ENCODE results near the gene ITIH2.
"Not testable (repeated sequence)": the region's sequence is repeated elsewhere in the genome, so short reads cannot be mapped to it uniquely, and the experiment has no call there.

The ITIH2 gene

DNA sequence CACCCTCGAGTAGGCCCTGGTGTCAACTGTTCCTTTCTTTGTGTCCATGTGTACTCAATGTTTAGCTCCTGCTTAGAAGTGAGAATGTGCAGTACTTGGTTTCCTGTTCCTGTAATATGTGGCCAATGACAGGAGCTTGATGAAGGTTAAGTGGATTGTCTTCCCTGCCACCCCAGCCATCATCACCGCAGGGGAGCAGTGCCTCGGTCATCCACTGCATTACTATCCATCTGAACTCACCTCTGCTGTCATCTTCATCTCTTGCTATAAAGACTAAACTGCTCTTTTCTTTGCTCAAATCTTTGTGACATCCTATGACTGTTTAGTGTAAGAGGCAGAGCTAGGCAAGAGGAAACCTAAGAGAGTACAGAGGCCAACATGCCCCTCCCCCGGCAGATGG, 15.6 kb downstream of the ITIH2 start:
- no peak for DNase-seq (ENCODE audit: low read depth)
- TF ChIP-seq, protein P1, sequence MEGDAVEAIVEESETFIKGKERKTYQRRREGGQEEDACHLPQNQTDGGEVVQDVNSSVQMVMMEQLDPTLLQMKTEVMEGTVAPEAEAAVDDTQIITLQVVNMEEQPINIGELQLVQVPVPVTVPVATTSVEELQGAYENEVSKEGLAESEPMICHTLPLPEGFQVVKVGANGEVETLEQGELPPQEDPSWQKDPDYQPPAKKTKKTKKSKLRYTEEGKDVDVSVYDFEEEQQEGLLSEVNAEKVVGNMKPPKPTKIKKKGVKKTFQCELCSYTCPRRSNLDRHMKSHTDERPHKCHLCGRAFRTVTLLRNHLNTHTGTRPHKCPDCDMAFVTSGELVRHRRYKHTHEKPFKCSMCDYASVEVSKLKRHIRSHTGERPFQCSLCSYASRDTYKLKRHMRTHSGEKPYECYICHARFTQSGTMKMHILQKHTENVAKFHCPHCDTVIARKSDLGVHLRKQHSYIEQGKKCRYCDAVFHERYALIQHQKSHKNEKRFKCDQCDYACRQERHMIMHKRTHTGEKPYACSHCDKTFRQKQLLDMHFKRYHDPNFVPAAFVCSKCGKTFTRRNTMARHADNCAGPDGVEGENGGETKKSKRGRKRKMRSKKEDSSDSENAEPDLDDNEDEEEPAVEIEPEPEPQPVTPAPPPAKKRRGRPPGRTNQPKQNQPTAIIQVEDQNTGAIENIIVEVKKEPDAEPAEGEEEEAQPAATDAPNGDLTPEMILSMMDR (IDR thresholded peaks at IDR 0.05; ENCODE audit: control insufficient read depth, extremely low read depth, insufficient read depth) = no peak
- no peak overlapping the region for H3K4me3 ChIP-seq (ENCODE audit: low read depth, low read length)

DNA sequence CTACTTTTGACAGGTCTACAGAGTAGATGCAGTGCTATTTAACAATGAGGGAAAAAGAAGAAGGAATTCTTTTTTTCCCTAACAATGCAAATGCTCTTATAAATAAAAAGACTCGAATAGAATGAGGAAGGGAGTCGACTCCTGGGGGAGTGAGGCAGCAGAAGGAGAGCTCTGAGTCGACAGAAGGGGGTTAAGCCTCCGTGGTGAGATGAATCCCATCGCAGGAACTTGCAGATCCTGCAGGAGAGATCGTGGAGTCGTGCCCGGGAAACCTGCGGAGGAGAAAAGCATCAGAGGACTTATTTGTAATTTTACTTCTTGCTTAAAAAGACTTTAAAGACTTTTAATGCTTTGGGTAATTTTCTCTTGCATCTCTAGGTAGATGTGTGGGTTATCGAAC, 17.4 kb downstream of the ITIH2 start:
- TF ChIP-seq, protein P1 (IDR thresholded peaks at IDR 0.05; ENCODE audit: control insufficient read depth, extremely low read depth, insufficient read depth) = no peak
- no peak for DNase-seq (ENCODE audit: low read depth)
- no peak overlapping the region for H3K4me3 ChIP-seq (ENCODE audit: low read depth, low read length)

DNA sequence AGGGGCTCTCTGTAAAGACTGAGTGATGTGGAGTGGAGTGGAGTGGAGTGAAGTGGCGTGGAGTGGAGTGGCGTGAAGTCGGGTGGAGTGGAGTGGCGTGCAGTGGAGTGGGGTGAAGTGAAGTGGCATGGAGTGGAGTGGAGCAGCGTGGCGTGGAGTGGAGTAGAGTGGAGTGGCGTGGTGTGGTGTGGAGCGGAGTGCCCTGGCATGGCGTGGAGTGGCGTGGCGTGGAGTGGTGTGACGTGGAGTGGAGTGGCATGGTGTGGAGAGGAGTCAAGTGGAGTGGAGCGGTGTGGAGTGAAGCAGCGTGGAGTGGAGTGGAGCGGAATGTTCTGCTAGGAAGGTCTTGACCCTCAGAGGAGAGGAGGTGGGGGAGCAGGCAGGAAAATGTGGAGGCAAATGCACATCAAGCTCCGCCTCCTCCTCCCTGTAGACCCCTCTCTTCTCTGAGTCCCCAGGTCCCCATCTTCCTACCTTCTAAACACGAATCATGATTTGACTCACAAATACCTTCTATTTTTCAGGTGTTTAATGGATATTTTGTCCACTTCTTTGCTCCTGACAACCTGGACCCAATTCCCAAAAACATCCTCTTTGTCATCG, 19.9 kb downstream of the ITIH2 start:
- TF ChIP-seq, protein P1 (IDR thresholded peaks at IDR 0.05; ENCODE audit: control insufficient read depth, extremely low read depth, insufficient read depth) = no peak
- H3K4me3 ChIP-seq (ENCODE audit: low read depth, low read length) = no peak overlapping the region
- no peak for DNase-seq (ENCODE audit: low read depth)

DNA sequence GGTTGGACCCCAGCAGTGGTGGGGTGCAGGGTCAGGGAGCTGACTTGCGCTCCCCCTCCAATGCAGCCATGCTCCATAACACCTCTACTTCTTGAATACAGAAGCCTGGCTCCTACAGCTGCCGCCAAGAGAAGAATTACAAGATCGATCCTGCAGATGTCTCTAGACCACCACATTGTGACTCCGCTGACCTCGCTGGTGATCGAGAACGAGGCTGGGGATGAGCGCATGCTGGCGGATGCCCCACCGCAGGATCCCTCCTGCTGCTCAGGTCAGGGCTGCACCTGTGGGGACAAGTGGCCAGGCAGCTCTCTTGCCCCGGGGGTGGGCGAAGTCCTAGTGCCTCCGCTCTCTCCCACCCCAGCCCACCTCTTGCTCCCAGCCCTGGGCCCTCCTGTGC, 31.7 kb downstream of the ITIH2 start:
- no peak for DNase-seq (ENCODE audit: low read depth)
- H3K4me3 ChIP-seq (ENCODE audit: low read depth, low read length) = no peak overlapping the region
- TF ChIP-seq, protein P1 (IDR thresholded peaks at IDR 0.05; ENCODE audit: control insufficient read depth, extremely low read depth, insufficient read depth) = no peak

DNA sequence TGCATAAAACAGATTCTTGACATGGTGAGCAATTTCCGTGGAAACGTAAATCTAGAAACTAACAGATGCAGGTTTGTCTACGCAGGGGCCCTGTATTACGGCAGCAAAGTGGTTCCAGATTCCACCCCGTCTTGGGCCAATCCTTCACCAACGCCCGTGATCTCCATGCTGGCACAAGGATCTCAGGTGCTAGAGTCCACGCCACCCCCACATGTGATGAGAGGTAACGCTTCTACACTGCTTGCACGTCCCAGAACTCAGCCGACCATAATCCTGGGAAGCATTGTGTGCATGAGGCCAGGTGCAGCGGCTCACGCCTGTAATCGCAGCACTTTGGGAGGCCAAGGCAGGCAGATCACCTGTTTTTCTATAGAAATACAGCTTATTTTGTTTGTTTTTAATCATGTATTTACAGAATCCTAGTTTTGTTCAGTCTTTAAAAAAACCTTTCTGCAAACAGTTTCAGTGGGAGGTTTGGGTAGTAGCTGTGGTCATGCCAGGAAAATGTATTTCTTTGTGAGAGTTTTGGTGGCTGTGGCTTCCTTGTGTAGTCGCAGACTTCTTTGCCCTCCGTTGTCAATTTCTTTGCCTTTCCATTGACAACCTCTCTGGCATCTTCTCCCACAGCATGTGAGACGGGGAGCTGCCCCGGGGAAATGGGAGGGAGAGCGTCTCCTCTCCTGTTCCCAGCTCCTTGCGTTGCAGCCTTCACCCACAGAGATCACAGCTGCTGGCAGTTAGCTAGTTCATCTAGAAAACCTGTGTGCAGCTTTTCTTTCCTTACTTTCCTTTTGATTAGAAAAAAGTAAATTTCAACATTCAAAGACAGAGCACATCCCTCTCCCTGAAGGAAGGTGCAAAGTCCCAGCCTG, 35.7 kb downstream of the ITIH2 start:
- TF ChIP-seq, protein P1 (IDR thresholded peaks at IDR 0.05; ENCODE audit: control insufficient read depth, extremely low read depth, insufficient read depth) = no peak
- no peak overlapping the region for H3K4me3 ChIP-seq (ENCODE audit: low read depth, low read length)
- DNase-seq (ENCODE audit: low read depth) = no peak

DNA sequence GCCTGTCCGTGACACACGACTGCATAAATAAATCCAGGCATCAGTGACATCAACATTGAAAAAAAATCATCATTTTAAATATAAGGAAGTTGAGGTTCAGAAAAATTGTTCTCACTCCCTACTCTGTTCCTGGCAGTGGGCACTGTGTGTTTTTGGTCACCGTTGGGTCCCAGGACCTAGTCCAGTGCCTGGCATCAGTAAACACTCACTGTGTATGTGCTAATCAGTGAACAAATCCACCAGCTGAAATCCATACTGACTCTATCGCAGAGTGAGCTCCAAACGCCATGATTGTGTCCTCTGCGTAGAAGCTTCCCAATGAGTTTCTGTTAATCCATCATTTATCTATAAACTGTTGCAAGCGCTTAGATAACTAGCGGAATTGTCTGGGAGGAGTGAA, 41.2 kb downstream of the ITIH2 start:
- no peak overlapping the region for H3K4me3 ChIP-seq (ENCODE audit: low read depth, low read length)
- no peak for DNase-seq (ENCODE audit: low read depth)

DNA sequence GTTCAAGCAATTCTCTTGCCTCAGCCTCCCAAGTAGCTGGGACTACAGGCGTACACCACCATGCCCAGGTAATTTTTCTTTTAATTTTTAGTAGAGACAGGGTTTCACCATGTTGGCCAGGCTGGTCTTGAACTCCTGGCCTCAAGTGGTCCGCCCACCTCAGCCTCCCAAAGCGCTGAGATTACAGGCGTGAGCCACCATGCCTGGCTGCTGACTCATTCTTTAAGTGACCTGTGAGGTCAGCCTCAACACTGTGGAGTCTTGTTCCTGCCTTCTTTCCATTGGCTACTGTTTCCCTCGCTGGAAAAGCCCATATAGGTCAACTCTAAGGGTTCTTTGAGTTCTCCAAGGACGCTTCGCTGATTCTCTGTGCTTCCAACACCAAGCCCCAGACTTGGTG, 45.5 kb downstream of the ITIH2 start:
- DNase-seq (ENCODE audit: low read depth); H3K4me3 ChIP-seq (ENCODE audit: low read depth, low read length): not testable (repeated sequence)

More for the DNA sequence above, 41.2 kb downstream of the ITIH2 start:
- TF ChIP-seq, protein P1 (IDR thresholded peaks at IDR 0.05; ENCODE audit: control insufficient read depth, extremely low read depth, insufficient read depth) = no peak

Data from LNCaP clone FGC (cell line).